ENCODE results near the gene LPCAT3. TPM values are rescaled to one million over a fixed set of nuclear protein-coding genes. Genes with fewer than 3 reads are reported as not detected.

LPCAT3 gene
- total RNA-seq, 1 donor from 2014 or later: 40.2 TPM

DNA sequence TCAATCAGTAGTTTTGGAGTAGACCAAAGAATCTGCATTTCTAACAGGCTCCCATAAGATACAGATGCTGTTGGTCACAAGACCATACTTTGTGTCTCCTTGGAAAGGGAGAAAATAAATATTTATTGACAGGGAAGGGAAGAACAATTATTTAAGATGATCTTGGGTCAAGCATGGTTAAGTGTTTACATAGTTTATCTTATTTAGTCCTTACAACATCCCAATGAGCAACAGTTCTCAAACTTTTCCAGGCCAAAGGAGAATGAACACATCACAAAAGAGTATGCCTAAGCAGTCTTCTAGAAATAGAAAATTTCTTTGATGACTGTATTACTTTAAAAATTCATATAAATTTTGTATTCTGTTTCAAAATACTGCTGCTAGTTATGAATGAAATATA, 8.8 kb downstream of the LPCAT3 start:
- H3K27ac Mint-ChIP-seq (ENCODE audit: unreplicated experiment): no peak overlapping the region
- peaks cover 4% of the 10 kb centered on the region for H3K4me1 Mint-ChIP-seq (ENCODE audit: unreplicated experiment)
- TF ChIP-seq, protein P1, sequence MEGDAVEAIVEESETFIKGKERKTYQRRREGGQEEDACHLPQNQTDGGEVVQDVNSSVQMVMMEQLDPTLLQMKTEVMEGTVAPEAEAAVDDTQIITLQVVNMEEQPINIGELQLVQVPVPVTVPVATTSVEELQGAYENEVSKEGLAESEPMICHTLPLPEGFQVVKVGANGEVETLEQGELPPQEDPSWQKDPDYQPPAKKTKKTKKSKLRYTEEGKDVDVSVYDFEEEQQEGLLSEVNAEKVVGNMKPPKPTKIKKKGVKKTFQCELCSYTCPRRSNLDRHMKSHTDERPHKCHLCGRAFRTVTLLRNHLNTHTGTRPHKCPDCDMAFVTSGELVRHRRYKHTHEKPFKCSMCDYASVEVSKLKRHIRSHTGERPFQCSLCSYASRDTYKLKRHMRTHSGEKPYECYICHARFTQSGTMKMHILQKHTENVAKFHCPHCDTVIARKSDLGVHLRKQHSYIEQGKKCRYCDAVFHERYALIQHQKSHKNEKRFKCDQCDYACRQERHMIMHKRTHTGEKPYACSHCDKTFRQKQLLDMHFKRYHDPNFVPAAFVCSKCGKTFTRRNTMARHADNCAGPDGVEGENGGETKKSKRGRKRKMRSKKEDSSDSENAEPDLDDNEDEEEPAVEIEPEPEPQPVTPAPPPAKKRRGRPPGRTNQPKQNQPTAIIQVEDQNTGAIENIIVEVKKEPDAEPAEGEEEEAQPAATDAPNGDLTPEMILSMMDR (IDR thresholded peaks at IDR 0.05; ENCODE audit: unreplicated experiment): no peak
- peaks cover 9% of the 10 kb centered on the region for H3K36me3 Mint-ChIP-seq (ENCODE audit: low read depth, unreplicated experiment)
- no peak overlapping the region for H3K4me3 Mint-ChIP-seq (ENCODE audit: unreplicated experiment)
- no peak for DNase-seq (ENCODE audit: low spot score)
- H3K9me3 Mint-ChIP-seq (ENCODE audit: unreplicated experiment): no peaks in the 10 kb centered on the region
- H3K27me3 Mint-ChIP-seq (ENCODE audit: unreplicated experiment): no peaks in the 10 kb centered on the region

DNA sequence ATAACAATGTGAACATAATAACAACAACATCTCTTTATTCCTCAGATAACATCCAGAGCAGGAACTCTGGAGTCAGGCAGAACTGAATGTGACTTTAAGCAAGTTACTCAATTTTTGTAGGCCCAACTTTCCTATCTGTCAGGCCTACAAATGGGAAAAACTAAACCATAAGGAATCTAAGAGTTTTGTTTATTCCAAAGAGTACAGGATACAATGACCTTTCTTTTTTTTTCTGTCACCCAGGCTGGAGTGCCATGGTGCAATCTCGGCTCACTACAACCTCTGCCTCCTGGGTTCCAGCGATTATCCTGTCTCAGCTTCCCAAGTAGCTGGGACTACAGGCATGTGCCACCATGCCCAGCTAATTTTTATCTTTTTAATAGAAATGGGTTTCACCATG, 9.4 kb downstream of the LPCAT3 start:
- H3K27me3 Mint-ChIP-seq (ENCODE audit: unreplicated experiment): no peaks in the 10 kb centered on the region
- no peak overlapping the region for H3K27ac Mint-ChIP-seq (ENCODE audit: unreplicated experiment)
- DNase-seq (ENCODE audit: low spot score): no peak
- TF ChIP-seq, protein P1 (IDR thresholded peaks at IDR 0.05; ENCODE audit: unreplicated experiment): no peak
- no peak overlapping the region for H3K4me3 Mint-ChIP-seq (ENCODE audit: unreplicated experiment)
- no peaks in the 10 kb centered on the region for H3K9me3 Mint-ChIP-seq (ENCODE audit: unreplicated experiment)
- peaks cover 9% of the 10 kb centered on the region for H3K36me3 Mint-ChIP-seq (ENCODE audit: low read depth, unreplicated experiment)
- H3K4me1 Mint-ChIP-seq (ENCODE audit: unreplicated experiment): peaks cover 4% of the 10 kb centered on the region

GRCh38 chr12:7006639-7007038, 11.6 kb downstream of the LPCAT3 start:
- DNase-seq (ENCODE audit: low spot score): no peak
- Mint-ChIP-seq H3K27ac (ENCODE audit: unreplicated experiment) (no peak overlapping the region), H3K9me3 (ENCODE audit: unreplicated experiment) (no peaks in the 10 kb centered on the region), H3K4me1 (ENCODE audit: unreplicated experiment) (no peaks in the 10 kb centered on the region), H3K36me3 (ENCODE audit: low read depth, unreplicated experiment) (no peaks in the 10 kb centered on the region), H3K27me3 (ENCODE audit: unreplicated experiment) (no peaks in the 10 kb centered on the region), H3K4me3 (ENCODE audit: unreplicated experiment) (no peak overlapping the region)
- TF ChIP-seq, protein P1 (IDR thresholded peaks at IDR 0.05; ENCODE audit: unreplicated experiment): no peak

- Mint-ChIP-seq H3K4me3 (ENCODE audit: unreplicated experiment) (no peak overlapping the region), H3K4me1 (ENCODE audit: unreplicated experiment) (no peaks in the 10 kb centered on the region), H3K9me3 (ENCODE audit: unreplicated experiment) (no peaks in the 10 kb centered on the region), H3K27ac (ENCODE audit: unreplicated experiment) (no peak overlapping the region), H3K36me3 (ENCODE audit: low read depth, unreplicated experiment) (no peaks in the 10 kb centered on the region), H3K27me3 (ENCODE audit: unreplicated experiment) (peaks cover 2% of the 10 kb centered on the region)
- no peak for DNase-seq (ENCODE audit: low spot score)
- TF ChIP-seq, protein P1 (IDR thresholded peaks at IDR 0.05; ENCODE audit: unreplicated experiment): no peak
These were observed 13.0 kb downstream of the LPCAT3 start for GRCh38 chr12:7005311-7005710.

GRCh38 chr12:7004840-7005239, 13.4 kb downstream of the LPCAT3 start:
- TF ChIP-seq, protein P1 (IDR thresholded peaks at IDR 0.05; ENCODE audit: unreplicated experiment): no peak
- no peak for DNase-seq (ENCODE audit: low spot score)
- peaks cover 2% of the 10 kb centered on the region for H3K27me3 Mint-ChIP-seq (ENCODE audit: unreplicated experiment)
- H3K27ac Mint-ChIP-seq (ENCODE audit: unreplicated experiment): no peak overlapping the region
- no peak overlapping the region for H3K4me3 Mint-ChIP-seq (ENCODE audit: unreplicated experiment)
- H3K4me1 Mint-ChIP-seq (ENCODE audit: unreplicated experiment): no peaks in the 10 kb centered on the region
- H3K36me3 Mint-ChIP-seq (ENCODE audit: low read depth, unreplicated experiment): no peaks in the 10 kb centered on the region
- H3K9me3 Mint-ChIP-seq (ENCODE audit: unreplicated experiment): no peaks in the 10 kb centered on the region

Data from endothelial cell (in vitro differentiated cells).